OCI-LY3 (cell line): ENCODE results near the gene EAPP.
"Not testable (repeated sequence)": the region's sequence is repeated elsewhere in the genome, so short reads cannot be mapped to it uniquely, and the experiment has no call there.

Experiments used
- H2AFZ ChIP-seq: fragments of 200-600, 300-600 bp; shearing (Covaris generic); 2 replicates; pipeline ENCODE4 v1.6.0; 2014; ENCODE audit warnings: antibody characterized with exemption, low read depth, low read length
- H3K27ac ChIP-seq: fragments of 200-600, 300-600 bp; sonication (generic); 2 replicates; pipeline ENCODE4 v1.5.1; 2014; ENCODE audit warnings: mild to moderate bottlenecking, low read length, moderate library complexity, mixed read lengths
- H3K27me3 ChIP-seq: fragments of 200-600, 300-600 bp; sonication (generic); 2 replicates; pipeline ENCODE4 v1.6.1; 2014; ENCODE audit warnings: low read depth, low read length, mixed read lengths
- H3K36me3 ChIP-seq: fragments of 200-600, 300-600 bp; sonication (generic); replicated peaks from 2 replicates; pipeline ENCODE3; 2014; ENCODE audit warnings: low read depth, low read length, mixed read lengths
- H3K4me1 ChIP-seq: fragments of 300-600, 200-600 bp; sonication (generic); 2 replicates; pipeline ENCODE4 v1.6.1; 2014; ENCODE audit warnings: low read length, mixed read lengths
- H3K4me2 ChIP-seq: fragments of 200-600, 300-600 bp; sonication (generic); 2 replicates; pipeline ENCODE4 v1.6.1; 2014; ENCODE audit warnings: low read length, mixed read lengths
- H3K4me3 ChIP-seq: fragments of 300-600, 200-600 bp; sonication (generic); 2 replicates; pipeline ENCODE4 v1.5.1; 2014; ENCODE audit warnings: antibody characterized with exemption, mild to moderate bottlenecking, low read length, moderate library complexity
- H3K79me2 ChIP-seq: fragments of 300-600, 200-600 bp; shearing (Covaris generic); 2 replicates; pipeline ENCODE4 v1.6.1; 2014; ENCODE audit warnings: mild to moderate bottlenecking, low read length, mixed read lengths
- H3K9ac ChIP-seq: fragments of 300-600, 200-600 bp; shearing (Covaris generic); 2 replicates; pipeline ENCODE4 v1.6.0; 2014; ENCODE audit warnings: mild to moderate bottlenecking, low read length, moderate library complexity
- H3K9me3 ChIP-seq: fragments of 200-600, 300-600 bp; shearing (Covaris generic); 2 replicates; pipeline ENCODE4 v1.6.1; 2014; ENCODE audit warnings: low read length, mixed read lengths; ENCODE audit not compliant: insufficient read depth
- H4K20me1 ChIP-seq: fragments of 200-600, 300-600 bp; sonication (generic); 2 replicates; pipeline ENCODE4 v1.6.1; 2016; ENCODE audit warnings: low read length, mixed read lengths; ENCODE audit not compliant: insufficient read depth
- CTCF ChIP-seq: fragments of 200-600, 300-600 bp; sonication (generic); IDR thresholded peaks from 2 replicates; pipeline ENCODE4 v1.5.1; 2014; ENCODE audit warnings: antibody characterized with exemption, low read length, low read depth
- EZH2phosphoT487 ChIP-seq: fragments of 200-600 bp; shearing (Covaris generic); IDR thresholded peaks from 2 replicates; pipeline ENCODE4 v1.6.1; 2018; ENCODE audit warnings: antibody characterized with exemption, mixed run types, low read depth

EAPP gene

DNA sequence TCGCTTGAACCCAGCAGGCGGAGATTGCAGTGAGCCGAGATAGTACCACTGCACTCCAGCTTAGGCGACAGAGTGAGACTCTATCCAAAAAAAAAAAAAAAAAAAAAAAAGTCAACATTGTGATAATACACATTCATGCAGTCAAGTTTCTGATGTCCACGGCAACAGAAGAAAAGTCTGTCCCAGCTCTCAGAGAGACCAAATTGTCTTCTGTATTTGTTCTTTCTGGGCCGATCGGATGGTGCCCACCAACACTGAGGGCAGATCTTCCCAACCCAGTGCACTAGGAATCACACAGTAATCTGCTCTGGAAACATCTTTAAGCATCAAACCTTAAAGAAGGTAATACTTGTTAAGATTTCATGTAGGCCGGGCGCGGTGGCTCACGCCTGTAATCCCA lies 31.6 kb downstream of the EAPP start:
- no peak overlapping the region for H3K27ac ChIP-seq
- no peaks in the 10 kb centered on the region for H3K36me3 ChIP-seq
- no peak overlapping the region for H3K9ac ChIP-seq
- H3K4me2 ChIP-seq: no peak overlapping the region
- H2AFZ ChIP-seq: no peak overlapping the region
- no peaks in the 10 kb centered on the region for H4K20me1 ChIP-seq
- TF ChIP-seq EZH2phosphoT487 (no peak), CTCF (no peak)
- no peaks in the 10 kb centered on the region for H3K27me3 ChIP-seq
- H3K4me1 ChIP-seq: no peaks in the 10 kb centered on the region
- no peak overlapping the region for H3K4me3 ChIP-seq
- H3K79me2 ChIP-seq: no peaks in the 10 kb centered on the region
- H3K9me3 ChIP-seq: no peaks in the 10 kb centered on the region

DNA sequence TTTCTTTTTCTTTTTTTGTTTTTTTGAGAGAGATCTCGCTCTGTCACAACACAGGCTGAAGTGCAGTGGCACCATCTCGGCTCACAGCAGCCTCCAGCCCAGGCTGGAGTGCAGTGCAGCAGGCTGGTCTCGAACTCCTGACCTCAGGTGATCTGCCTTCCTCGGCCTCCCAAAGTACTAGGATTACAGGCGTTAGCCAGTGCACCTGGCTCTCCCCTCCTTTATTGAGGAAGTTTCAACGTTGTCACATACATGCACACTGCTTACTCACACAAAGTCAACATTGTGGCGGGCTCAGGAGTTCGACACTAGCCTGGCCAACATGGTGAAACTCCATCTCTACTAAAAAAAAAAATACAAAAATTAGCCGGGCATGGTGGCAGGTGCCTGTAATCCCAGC lies 32.0 kb downstream of the EAPP start:
- H3K27ac ChIP-seq: no peak overlapping the region
- H3K4me1 ChIP-seq: no peaks in the 10 kb centered on the region
- H4K20me1 ChIP-seq: no peaks in the 10 kb centered on the region
- no peaks in the 10 kb centered on the region for H3K27me3 ChIP-seq
- no peak overlapping the region for H2AFZ ChIP-seq
- H3K9ac ChIP-seq: no peak overlapping the region
- H3K4me3 ChIP-seq: no peak overlapping the region
- no peaks in the 10 kb centered on the region for H3K9me3 ChIP-seq
- H3K79me2 ChIP-seq: no peaks in the 10 kb centered on the region
- TF ChIP-seq CTCF (no peak), EZH2phosphoT487 (no peak)
- H3K36me3 ChIP-seq: no peaks in the 10 kb centered on the region
- no peak overlapping the region for H3K4me2 ChIP-seq

- not testable (repeated sequence) for H3K27ac ChIP-seq, H3K4me1 ChIP-seq, H3K79me2 ChIP-seq, H4K20me1 ChIP-seq, H3K9ac ChIP-seq, H3K4me3 ChIP-seq, H2AFZ ChIP-seq, H3K4me2 ChIP-seq, H3K9me3 ChIP-seq, H3K36me3 ChIP-seq, H3K27me3 ChIP-seq
Observed at GRCh38 chr14:34505124-34505491, 34.4 kb downstream of the EAPP start.

GRCh38 chr14:34504027-34504426 lies 35.5 kb downstream of the EAPP start:
- not testable (repeated sequence) for H3K9me3 ChIP-seq, H3K79me2 ChIP-seq, H2AFZ ChIP-seq, H3K4me1 ChIP-seq, H4K20me1 ChIP-seq, H3K9ac ChIP-seq, H3K27ac ChIP-seq, H3K4me2 ChIP-seq, H3K4me3 ChIP-seq, H3K27me3 ChIP-seq, H3K36me3 ChIP-seq

DNA sequence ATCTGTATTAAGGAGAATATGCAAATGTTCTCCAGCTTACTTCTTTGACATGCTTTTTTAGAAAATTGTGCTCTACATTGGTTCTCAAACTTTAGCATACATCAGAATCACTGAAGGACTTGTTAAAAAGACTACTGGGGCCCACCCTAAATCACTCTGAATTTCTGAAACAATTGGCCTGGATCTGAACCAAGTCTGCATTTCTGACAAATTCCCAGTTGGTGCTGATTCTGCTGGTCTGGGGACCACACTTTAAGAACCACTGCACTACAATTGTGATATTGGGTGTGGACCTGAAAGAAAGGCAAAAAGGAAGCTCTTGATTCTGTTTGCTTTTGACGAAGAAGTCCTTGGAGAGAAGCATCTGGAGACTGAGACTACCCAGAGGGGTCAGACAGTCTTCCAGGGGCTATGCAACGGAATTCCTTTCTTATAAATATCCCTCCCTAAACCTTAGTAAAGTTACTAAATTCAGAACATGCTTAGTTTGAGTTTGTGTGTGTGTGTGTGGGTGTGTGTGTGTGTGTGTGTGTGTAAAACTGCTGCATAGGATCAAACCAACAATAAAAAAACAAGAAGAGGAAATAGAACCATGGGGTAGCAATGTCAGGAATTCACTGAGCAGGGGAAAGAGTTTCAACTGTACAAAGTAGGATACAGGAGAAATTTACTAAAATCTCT lies 36.8 kb downstream of the EAPP start:
- no peak overlapping the region for H3K4me2 ChIP-seq
- H3K9me3 ChIP-seq: no peaks in the 10 kb centered on the region
- no peak overlapping the region for H2AFZ ChIP-seq
- no peak for TF ChIP-seq EZH2phosphoT487
- no peak overlapping the region for H3K9ac ChIP-seq
- H3K27me3 ChIP-seq: no peaks in the 10 kb centered on the region
- H3K36me3 ChIP-seq: no peaks in the 10 kb centered on the region
- no peak overlapping the region for H3K27ac ChIP-seq
- no peaks in the 10 kb centered on the region for H3K79me2 ChIP-seq
- H3K4me3 ChIP-seq: no peak overlapping the region
- H4K20me1 ChIP-seq: no peaks in the 10 kb centered on the region
- H3K4me1 ChIP-seq: no peaks in the 10 kb centered on the region
